Neural crest cell (in vitro differentiated cells): ENCODE measurements around the gene EIF3M. TPM values are rescaled to one million over a fixed set of nuclear protein-coding genes. Genes with fewer than 3 reads are reported as not detected.

ENCODE experiments used
- DNase-seq: peaks from one replicate; pipeline ENCODE4 v3.0.0; 2021; ENCODE audit warnings: low read depth, mixed read lengths, low spot score
- H3K27ac Mint-ChIP-seq: one replicate; pipeline ENCODE4 v1.8.0; 2021; ENCODE audit warnings: mild to moderate bottlenecking, mixed read lengths; ENCODE audit not compliant: unreplicated experiment
- H3K27me3 Mint-ChIP-seq: 2 replicates; pipeline ENCODE4 v1.8.0; 2021; ENCODE audit warnings: low read depth, mild to moderate bottlenecking, mixed read lengths
- H3K36me3 Mint-ChIP-seq: 2 replicates; pipeline ENCODE4 v1.8.0; 2021; ENCODE audit warnings: low read depth, mild to moderate bottlenecking, mixed read lengths
- H3K4me1 Mint-ChIP-seq: 2 replicates; pipeline ENCODE4 v1.8.0; 2021; ENCODE audit warnings: mixed read lengths
- H3K4me3 Mint-ChIP-seq: one replicate; pipeline ENCODE4 v1.8.0; 2021; ENCODE audit warnings: mild to moderate bottlenecking, mixed read lengths
- H3K9me3 Mint-ChIP-seq: 2 replicates; pipeline ENCODE4 v1.8.0; 2021; ENCODE audit warnings: mixed read lengths
- total RNA-seq: library from RNA; stranded (reverse); gene quantifications from 2 replicates; pipeline ENCODE4 v1.2.1, GENCODE V29; 2021
- TF ChIP-seq, protein P1 (sequence below): fragments of 200-600 bp; sonication (generic); conservative IDR thresholded peaks from 2 replicates; pipeline ENCODE4 v1.5.0; 2021; ENCODE audit warnings: antibody characterized with exemption, mild to moderate bottlenecking

The EIF3M gene
- total RNA-seq, 1 donor from 2014 or later = 282 TPM

DNA sequence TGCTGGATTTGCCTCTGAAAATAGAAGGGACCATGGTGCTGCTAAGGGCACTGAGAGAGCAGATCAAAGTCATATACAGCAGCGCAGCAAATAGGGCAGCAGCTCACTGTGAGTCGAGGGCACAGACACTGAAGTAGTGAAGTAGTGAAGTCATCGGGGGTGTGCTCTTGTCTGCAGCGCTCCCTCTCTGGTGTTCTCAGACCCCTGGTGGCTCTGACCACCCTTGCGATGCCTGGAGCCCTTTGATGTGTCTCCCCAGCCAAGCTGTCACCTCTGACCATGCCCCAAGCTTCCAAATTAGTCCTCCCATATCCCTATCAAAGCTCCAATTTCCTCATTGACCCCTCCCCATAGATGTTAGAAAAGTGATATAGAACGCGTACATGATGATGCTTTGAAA is 27.7 kb upstream of the EIF3M start:
- no peaks in the 10 kb centered on the region for H3K27me3 Mint-ChIP-seq
- TF ChIP-seq, protein P1, sequence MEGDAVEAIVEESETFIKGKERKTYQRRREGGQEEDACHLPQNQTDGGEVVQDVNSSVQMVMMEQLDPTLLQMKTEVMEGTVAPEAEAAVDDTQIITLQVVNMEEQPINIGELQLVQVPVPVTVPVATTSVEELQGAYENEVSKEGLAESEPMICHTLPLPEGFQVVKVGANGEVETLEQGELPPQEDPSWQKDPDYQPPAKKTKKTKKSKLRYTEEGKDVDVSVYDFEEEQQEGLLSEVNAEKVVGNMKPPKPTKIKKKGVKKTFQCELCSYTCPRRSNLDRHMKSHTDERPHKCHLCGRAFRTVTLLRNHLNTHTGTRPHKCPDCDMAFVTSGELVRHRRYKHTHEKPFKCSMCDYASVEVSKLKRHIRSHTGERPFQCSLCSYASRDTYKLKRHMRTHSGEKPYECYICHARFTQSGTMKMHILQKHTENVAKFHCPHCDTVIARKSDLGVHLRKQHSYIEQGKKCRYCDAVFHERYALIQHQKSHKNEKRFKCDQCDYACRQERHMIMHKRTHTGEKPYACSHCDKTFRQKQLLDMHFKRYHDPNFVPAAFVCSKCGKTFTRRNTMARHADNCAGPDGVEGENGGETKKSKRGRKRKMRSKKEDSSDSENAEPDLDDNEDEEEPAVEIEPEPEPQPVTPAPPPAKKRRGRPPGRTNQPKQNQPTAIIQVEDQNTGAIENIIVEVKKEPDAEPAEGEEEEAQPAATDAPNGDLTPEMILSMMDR = no peak
- H3K27ac Mint-ChIP-seq = no peak overlapping the region
- no peak for DNase-seq
- H3K4me1 Mint-ChIP-seq = no peaks in the 10 kb centered on the region
- H3K4me3 Mint-ChIP-seq = no peak overlapping the region
- H3K9me3 Mint-ChIP-seq = no peaks in the 10 kb centered on the region
- H3K36me3 Mint-ChIP-seq = no peaks in the 10 kb centered on the region

DNA sequence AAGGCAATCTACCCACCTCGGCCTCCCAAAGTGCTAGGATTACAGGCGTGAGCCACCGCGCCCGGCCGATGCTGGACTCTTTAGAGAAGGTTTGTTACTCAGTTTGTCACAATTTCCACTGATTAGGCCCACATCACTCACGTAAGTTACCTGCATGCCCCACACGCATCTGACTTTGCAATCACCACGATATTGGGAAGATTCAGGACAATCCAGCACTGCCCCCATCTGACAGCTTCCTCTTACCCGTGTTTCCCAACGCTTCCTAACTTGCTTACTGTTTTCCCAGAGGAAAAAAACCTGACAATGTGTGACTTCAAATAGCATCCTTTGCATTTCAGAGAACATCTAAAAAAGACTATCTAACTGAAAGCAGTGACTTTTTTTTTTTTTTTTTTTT is 21.8 kb upstream of the EIF3M start:
- H3K27me3 Mint-ChIP-seq = no peaks in the 10 kb centered on the region
- no peak overlapping the region for H3K27ac Mint-ChIP-seq
- H3K9me3 Mint-ChIP-seq = no peaks in the 10 kb centered on the region
- DNase-seq = no peak
- TF ChIP-seq, protein P1 = no peak
- no peak overlapping the region for H3K4me3 Mint-ChIP-seq
- no peaks in the 10 kb centered on the region for H3K36me3 Mint-ChIP-seq
- no peaks in the 10 kb centered on the region for H3K4me1 Mint-ChIP-seq

GRCh38 chr11:32562839-32563599 is 20.6 kb upstream of the EIF3M start:
- H3K36me3 Mint-ChIP-seq = no peaks in the 10 kb centered on the region
- no peak overlapping the region for H3K27ac Mint-ChIP-seq
- TF ChIP-seq, protein P1 = no peak
- H3K4me1 Mint-ChIP-seq = peaks cover 5% of the 10 kb centered on the region
- no peaks in the 10 kb centered on the region for H3K27me3 Mint-ChIP-seq
- no peak for DNase-seq
- no peak overlapping the region for H3K4me3 Mint-ChIP-seq
- H3K9me3 Mint-ChIP-seq = peaks cover 3% of the 10 kb centered on the region

DNA sequence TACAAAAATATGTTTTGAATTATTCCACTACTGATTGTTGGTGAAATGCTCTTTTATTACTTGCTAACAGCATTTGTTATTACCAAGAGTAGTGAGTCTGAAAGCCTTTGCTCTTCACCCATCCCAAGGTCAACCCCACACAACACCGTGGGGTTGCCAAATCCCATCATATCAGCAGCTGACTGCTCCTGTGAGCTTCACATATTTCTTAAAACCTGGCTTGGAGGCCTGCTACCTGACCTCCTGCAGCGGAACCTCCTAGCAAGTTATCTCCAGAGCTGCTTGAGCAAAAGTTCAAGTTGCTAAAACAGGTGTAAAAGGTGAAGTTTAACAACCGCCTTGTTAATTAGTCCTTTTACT is 20.1 kb upstream of the EIF3M start:
- DNase-seq = no peak
- H3K4me3 Mint-ChIP-seq = no peak overlapping the region
- no peaks in the 10 kb centered on the region for H3K27me3 Mint-ChIP-seq
- TF ChIP-seq, protein P1 = no peak
- H3K27ac Mint-ChIP-seq = no peak overlapping the region
- peaks cover 5% of the 10 kb centered on the region for H3K4me1 Mint-ChIP-seq
- peaks cover 3% of the 10 kb centered on the region for H3K9me3 Mint-ChIP-seq
- H3K36me3 Mint-ChIP-seq = no peaks in the 10 kb centered on the region

DNA sequence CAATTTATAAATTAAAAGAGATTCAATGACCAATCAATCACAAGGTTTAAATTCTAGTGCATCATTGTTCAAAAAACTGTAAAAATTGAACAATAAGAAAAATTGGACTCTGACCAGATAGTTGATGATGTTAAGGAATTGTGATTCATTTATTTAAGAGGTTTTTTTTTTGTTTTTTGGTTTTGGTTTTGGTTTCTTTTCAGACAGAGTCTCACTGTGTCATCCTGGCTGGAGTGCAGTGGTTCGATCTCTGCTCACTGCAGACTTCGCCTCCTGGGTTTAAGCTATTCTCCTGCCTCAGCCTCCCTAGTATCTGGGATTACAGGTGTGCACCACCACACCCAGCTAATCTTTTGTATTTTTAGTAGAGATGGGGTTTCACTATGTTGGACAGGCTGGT is 17.1 kb upstream of the EIF3M start:
- peaks cover 5% of the 10 kb centered on the region for H3K4me1 Mint-ChIP-seq
- TF ChIP-seq, protein P1 = no peak
- DNase-seq = no peak
- H3K9me3 Mint-ChIP-seq = peaks cover 3% of the 10 kb centered on the region
- H3K27ac Mint-ChIP-seq = no peak overlapping the region
- H3K36me3 Mint-ChIP-seq = no peaks in the 10 kb centered on the region
- peaks cover 3% of the 10 kb centered on the region for H3K27me3 Mint-ChIP-seq
- no peak overlapping the region for H3K4me3 Mint-ChIP-seq
